HK-2 (cell line): ENCODE data around the gene AREL1.

Experiments used
- DNase-seq: peaks from one replicate; pipeline ENCODE4 v3.0.0-alpha.2; 2018; ENCODE audit not compliant: unreplicated experiment

AREL1 gene

DNA sequence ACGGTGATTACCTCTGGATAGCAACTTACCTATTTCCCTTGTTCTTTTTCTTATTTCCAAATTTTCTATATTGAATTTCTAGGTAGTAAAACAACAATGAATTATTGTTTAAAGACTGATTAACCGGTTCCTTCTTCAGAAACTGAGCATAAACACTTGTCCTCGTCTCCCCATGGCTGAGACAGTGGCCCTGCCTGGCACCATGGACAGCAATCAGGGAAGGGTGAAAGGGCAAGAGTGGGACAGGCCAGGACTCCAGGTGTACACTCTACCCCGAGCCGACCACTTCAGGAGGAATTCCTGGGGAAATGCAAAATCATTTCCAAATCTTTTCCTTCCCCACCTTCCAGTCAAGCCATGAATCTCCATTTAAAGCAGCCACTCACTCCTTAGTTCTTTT, 52.0 kb downstream of the AREL1 start:
- no peak for DNase-seq

GRCh38 chr14:74660167-74660566, 52.7 kb downstream of the AREL1 start:
- DNase-seq, result no peak

GRCh38 chr14:74658535-74659131, 54.2 kb downstream of the AREL1 start:
- DNase-seq, result no peak

DNA sequence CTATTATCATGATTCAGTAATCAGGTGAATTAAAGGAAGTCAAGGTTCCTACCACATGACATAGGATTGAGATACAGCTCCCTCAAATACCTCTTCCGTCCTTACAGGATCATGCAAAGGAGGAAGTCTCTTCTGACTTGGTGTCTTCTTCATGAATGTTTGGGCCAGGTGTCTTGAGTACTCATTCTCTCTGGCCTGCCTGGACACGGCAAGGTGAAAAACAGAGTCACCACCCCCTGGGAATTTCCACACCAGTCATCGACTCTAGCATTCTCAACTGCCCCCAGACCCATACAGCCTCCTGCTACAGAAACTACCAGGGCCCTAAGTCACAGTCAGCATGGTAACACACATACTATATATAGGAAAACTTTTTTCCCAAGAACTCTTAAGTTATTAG, 55.9 kb downstream of the AREL1 start:
- no peak for DNase-seq

DNA sequence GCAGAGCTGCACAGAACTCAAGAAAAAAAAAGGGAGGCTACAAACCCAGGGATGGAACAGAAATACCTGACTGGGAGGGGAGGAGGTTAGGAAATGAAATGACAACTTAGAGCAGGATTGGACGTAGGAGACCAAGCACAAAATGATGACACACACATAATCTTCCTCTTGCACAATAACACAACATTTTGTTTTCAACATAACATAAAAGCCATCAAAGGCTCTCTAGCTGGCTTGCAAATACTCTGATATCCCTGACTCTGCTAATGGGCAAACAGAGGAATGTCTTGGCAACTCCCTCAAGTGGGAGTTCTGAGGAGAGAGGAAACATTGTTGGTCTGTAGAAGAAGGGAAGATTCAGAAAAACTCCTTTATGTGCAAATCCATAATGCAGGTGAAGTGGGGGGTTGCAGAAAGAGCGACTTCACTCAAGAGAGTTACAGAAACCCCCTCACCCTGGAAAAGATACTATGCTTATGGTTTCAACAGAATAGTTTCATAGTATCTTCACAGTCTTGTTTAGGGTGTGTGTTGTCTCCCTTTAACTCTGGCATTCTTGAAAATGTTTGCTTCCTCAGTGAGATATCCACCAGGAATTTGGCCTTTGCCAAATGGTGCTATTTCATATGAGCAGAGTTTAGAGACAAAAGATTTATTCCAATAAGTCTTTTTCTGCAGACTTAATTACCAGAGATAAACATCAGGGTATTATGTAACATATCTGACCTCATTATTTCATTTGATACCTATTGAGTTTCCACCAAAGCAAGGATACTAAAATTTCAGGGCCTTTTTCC, 57.1 kb downstream of the AREL1 start:
- no peak for DNase-seq

DNA sequence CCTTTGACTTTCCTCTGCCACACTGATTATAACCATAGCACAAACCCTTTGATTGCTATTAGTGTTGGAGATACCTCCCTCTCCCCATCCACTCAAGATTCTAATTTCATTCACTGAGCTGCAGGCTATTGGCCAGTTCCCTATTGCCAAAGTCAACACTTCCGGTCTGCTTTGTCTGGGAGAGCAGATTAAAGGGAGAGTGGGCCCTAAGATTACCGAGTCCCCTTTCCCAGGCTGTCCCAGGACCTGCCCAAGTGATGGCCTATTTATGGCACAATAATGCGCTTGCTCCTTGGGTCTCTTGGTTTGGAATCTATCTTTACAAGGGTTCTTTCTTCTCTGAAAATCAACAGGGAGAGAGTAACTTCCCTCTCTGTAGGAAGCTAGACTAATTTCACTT, 57.9 kb downstream of the AREL1 start:
- DNase-seq, result no peak

GRCh38 chr14:74653386-74654138, 59.3 kb downstream of the AREL1 start:
- DNase-seq, result no peak

DNA sequence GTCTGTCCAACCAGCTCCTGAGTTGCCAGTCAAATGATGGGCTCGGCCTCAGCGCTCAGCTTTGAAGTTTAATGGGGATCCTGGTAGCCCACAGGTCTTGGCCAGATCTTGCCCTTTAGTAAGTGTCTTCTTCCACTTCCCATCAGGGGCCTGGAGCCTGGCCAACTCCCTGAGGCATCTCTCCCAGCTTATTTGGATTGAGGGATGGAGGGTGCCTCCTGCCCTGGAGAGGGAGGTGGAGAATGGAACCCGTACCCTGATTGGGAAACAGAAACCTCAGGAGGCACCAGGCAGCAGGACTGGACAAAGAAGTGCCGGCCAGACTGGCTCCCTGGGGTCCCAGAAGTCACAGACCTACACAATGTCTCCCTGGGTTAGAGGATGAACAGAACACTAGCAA, 60.3 kb downstream of the AREL1 start:
- no peak for DNase-seq

- DNase-seq, result no peak
Measured at GRCh38 chr14:74650927-74651686, 61.8 kb downstream of the AREL1 start.

DNA sequence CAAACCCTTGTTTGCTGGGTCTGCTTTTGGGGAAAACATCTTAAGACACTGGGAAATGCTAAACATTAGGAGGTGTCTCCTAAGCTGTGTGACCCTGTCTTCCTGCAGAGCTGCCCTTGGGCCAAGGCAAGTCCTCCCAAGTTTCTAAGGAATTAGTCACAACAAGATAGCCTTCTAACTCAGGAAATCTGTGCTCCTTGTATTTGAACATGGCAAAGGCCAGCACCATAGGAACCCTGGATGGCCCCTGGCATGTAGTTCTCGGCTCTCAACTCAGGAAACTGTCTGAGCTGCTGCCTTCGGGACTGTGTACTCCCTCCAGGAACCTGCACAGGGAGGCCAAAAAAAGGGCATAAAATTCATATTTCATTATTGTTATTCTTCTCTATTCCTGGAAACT, 63.2 kb downstream of the AREL1 start:
- DNase-seq, result no peak

DNA sequence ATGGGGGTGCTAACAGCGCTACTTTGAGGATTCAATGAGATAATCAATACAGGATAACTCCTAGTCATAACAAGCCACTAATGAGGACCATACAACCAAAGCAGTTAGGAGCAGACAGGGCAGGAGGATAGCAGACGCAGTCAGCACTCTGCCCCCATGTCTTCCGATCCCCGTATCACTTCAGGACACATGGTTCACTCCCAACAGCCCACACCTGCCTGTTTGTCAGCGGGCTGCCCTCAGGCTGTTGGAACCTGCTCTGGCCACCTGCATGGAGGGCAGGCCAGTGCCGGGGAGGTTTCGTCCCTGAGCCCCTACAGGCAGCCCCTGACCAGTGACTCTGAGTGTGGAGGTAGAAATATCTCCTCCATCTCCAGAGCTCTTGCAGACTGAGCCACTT, 63.7 kb downstream of the AREL1 start:
- no peak for DNase-seq

GRCh38 chr14:74648601-74649000, 64.3 kb downstream of the AREL1 start:
- DNase-seq, result no peak

- DNase-seq, result no peak
Measured at GRCh38 chr14:74647678-74648461, 65.0 kb downstream of the AREL1 start.

GRCh38 chr14:74647061-74647677, 65.7 kb downstream of the AREL1 start:
- DNase-seq, result no peak

DNA sequence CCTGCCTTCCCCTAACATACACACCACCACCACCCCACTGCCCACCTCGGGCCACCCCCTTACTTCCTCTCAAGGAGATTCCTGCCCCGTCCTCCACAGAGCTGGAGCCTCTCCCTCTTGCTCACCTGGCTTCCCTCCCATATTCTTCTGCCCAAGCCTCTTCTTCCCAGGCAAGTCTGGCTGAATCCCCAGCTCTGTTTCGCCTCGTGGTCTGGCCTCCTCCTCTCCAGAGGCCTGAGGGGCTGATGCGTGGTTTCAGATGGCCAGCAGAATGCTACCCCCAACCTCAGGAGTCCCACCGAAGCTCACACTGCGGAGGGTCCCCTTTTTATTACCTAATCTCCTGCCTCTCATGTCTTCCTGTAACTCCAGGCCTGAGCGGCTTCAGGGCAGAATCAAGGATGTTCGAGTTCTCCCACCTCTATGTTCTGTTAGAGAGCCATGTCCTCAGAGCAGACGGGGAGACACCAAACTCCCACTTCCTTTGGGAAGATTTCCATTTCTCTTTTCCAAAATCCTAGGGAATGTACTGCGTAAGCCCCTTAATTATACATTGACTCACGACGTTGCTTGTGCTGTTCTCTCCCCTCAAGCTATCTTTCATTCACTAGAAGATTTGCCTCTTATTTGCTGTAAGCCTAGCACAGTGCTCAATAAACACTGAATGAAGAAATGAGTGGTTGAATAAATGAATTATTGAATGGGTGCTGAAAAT, 67.0 kb downstream of the AREL1 start:
- no peak for DNase-seq

DNA sequence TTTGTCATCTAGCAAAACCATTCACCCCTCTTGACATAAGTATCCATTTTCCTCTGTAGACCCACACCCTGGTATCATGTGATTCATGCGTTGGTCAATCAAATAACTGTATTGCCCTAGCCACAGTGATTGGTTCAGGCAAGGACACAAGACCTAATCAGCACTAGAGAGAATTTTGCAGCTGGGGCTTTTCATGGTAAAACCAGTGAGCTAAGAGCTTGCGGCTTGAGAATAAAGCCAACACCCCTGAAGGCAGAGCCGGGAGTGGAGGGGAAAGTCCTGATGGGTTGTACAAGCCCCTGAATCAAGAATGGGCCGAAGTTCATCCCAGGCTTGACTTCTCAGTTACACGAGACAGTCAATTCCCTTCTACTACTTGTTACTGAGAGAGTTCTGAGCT, 67.6 kb downstream of the AREL1 start:
- no peak for DNase-seq

GRCh38 chr14:74641601-74642391, 71.1 kb downstream of the AREL1 start:
- no peak for DNase-seq

DNA sequence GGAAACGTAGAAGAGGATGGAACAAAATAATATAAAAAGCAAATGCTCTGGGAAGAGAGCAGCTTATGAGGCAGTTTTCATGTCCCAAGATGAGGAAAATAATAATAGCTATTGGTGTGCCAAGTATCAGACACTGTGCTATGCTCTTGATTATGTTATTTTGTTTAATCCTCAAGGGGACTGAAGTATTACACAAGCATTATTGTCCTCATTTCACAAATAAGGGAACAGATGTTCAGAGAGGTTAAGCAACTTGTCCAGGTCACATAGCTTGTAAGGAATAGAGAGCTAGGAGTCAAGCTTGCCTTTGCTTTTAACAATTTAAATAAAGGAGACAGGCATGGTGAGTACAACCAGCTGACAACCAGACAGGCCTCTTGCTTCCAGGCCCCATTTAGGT, 73.9 kb downstream of the AREL1 start:
- DNase-seq, result no peak

DNA sequence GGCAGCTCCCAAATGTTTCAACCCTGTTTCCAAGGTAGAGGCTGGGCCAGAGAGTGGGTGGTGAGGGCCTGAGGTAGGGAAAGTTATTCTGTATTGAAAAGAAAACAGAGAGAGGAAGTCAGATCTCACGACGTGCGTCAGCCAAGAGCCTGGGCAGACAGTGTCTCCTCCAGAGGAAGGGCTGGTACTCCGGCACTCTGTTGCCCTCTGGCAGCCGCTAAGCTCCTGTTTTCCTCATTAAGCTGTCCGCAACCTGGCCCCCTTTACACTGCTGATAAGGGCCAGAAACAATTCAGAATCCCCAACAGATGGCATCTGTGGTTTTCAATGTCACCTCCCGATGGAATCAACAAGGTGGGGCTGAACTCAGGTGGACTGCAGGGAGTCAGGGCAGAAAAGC, 74.8 kb downstream of the AREL1 start:
- no peak for DNase-seq

DNA sequence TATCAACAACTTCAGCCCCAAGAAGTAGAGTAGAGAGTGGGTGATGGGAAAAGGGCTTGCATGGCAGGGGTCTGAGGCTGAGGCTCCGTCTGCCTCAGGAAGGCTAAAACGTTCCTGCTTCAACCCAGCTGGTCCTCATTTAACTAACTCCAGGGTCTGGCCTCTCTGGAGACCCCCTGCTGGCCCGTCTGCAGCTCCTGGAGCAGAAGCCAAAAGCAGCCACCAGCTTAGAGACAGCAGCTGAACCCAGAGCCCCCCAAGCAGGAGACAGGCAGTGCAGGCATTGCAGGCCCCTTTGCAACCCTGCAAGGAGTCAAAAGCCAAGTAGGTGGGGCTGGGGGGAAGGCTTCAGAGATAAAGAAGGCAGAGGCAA, 75.7 kb downstream of the AREL1 start:
- no peak for DNase-seq
